Measurements from ENCODE around the gene KLF1.
A peak's percentile ranks its signal among the peaks of the same experiment; 100 is the strongest.

Gene KLF1

DNA sequence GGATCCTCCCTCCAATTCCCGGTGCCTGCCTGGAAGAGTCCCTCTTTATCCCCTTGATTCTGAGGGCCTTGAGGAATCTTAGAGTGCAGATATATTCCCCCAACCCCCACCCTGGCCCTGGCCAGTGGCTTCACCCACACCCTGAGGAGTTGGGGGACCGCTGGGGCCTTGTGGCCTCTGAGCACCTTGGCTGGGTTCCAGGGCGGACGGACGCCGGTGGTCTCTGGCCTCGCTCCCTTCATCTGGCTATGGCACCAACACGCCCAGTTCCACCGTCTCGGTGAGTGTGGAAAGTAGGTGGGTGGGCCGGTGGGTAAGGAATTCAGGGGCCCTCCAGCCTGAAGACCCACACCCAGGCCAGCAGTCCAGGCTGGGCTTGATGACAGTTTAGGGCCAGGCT, 43.7 kb downstream of the KLF1 start:
- TF ChIP-seq, protein P1, sequence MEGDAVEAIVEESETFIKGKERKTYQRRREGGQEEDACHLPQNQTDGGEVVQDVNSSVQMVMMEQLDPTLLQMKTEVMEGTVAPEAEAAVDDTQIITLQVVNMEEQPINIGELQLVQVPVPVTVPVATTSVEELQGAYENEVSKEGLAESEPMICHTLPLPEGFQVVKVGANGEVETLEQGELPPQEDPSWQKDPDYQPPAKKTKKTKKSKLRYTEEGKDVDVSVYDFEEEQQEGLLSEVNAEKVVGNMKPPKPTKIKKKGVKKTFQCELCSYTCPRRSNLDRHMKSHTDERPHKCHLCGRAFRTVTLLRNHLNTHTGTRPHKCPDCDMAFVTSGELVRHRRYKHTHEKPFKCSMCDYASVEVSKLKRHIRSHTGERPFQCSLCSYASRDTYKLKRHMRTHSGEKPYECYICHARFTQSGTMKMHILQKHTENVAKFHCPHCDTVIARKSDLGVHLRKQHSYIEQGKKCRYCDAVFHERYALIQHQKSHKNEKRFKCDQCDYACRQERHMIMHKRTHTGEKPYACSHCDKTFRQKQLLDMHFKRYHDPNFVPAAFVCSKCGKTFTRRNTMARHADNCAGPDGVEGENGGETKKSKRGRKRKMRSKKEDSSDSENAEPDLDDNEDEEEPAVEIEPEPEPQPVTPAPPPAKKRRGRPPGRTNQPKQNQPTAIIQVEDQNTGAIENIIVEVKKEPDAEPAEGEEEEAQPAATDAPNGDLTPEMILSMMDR (IDR thresholded peaks at IDR 0.05; ENCODE audit: control insufficient read depth, insufficient read depth, low read depth, low read length, missing control alignments), result no peak
- DNase-seq (ENCODE audit: low read depth), result no peak

DNA sequence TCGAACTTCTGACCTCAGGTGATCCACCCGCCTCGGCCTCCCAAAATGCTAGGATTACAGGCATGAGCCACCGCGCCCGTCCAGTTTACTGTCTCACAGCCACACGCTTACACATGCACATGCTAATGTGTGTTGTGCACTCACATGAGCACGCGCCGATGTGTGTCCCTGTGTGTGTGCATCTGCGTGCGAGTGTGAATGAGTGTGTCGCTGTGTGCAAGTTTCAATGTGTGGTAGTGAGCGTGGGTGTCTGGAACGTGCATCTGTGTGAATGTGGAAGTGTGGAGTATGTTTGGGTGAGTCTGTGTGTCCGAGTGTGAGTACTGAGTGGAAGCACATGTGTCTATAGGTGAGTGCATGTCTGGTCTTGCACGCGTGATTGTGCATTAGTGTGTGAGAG, 44.5 kb downstream of the KLF1 start:
- TF ChIP-seq, protein P1 (IDR thresholded peaks at IDR 0.05; ENCODE audit: control insufficient read depth, insufficient read depth, low read depth, low read length, missing control alignments), result no peak
- no peak overlapping the region for H3K4me3 ChIP-seq (ENCODE audit: control insufficient read depth, low read depth, low read length)
- DNase-seq (ENCODE audit: low read depth), result no peak

More for the DNA sequence above, 43.7 kb downstream of the KLF1 start:
- no peak overlapping the region for H3K4me3 ChIP-seq (ENCODE audit: control insufficient read depth, low read depth, low read length)

DNA sequence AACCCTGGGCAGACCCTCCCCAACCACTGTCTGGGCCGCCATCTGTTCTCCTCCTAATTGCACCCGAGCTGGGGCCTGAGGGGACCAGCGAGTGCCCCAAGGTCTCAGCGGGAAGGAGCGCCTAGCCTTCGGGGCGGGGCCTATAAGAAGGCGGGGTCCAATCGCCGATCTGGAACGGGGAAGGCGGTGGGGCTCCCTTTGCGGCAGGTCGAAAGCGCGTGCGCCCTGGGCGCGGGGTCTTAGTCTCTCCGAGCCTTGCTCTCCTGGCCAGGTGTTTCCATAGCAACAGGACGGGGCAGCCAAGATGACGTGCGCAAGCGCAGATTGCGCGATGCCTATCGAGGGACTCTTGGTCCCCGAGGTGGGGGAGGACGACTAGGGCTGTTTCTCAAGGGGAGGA, 45.9 kb downstream of the KLF1 start:
- TF ChIP-seq, protein P1 (IDR thresholded peaks at IDR 0.05; ENCODE audit: control insufficient read depth, insufficient read depth, low read depth, low read length, missing control alignments), result no peak
- DNase-seq (ENCODE audit: low read depth), result no peak
- H3K4me3 ChIP-seq (ENCODE audit: control insufficient read depth, low read depth, low read length), result peak overlapping the region; percentile 21

DNA sequence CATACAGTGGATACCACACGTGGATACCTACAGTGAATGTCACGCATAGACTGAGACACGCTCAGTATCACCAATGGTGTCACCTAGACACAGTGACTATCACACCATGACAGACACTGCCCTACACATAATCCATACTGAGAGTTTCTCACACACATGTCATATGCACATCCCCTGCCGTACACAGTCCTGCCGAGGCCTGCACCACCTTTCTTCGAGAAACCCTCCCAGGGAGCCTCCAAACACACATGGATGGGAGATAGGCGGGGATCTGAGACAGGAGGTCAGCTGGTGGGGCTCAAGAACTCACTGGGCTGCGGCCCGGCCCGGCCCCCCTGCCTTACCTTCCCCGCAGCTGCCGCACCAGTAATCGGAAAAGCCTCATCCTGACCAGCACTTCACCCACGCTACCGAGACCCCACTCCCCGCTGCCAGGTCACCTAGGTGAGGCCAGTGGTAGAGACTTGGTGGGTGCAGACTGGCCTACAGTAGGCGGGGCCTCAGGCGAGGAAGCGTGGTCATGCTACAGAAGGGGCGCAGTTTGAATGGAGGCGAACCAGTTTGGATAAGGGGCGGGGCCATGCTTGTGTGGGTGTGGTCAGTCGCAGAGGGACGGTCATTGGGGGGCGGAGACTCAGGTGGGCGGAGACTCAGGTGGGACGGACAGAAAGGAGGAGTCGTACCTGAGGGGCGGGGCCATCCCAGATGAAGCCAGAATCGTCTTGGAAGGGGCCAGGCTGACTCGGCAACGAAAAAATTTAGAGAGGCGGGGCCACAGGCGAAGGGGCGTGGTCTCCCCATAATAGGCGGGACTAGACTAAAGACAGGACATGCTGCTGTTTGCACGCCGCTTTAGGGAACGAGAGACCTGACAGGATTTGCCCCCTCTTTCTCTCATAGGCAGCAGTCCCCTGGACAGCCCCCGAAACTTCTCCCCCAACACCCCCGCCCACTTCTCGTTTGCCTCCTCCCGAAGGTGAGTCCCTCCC, 46.6 kb downstream of the KLF1 start:
- no peak for DNase-seq (ENCODE audit: low read depth)
- TF ChIP-seq, protein P1 (IDR thresholded peaks at IDR 0.05; ENCODE audit: control insufficient read depth, insufficient read depth, low read depth, low read length, missing control alignments), result no peak

DNA sequence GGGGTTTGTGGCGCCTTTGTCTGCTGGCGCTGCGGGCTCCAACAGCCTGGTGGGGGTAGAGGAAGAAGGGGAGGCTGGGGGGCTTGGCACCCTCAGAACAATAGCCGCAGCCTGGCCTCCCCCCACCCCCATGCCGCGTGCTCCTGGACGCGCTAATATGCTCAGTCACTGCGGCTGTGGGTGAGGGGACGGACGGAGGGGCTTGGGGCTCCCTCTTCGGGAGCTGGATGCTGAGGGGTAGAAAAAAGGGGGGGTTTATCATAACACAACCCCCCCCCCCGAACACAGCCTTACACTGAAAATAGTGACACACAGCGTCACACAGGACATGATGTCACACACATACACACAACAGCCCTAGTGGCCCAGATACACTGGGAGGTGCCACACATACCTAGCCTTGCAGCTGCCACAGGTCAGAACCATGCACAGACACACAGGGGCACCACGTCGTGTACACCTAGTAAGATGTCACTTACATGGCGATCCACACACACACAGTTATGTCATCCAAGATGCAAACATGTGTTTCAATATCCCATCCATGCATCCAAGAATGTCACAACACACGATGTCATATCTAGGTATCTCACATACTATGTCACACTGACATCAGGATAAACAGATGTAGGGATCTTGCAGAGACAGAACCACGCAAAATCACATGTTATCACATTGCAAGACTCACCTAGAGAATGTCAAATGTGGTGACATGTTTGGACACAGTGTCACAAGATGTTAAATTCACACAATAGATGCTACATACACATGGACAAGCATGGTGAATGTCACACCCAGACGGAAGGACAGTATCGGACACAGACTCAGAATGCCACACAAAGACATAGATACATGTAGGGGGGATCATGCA, 47.9 kb downstream of the KLF1 start:
- TF ChIP-seq, protein P1 (IDR thresholded peaks at IDR 0.05; ENCODE audit: control insufficient read depth, insufficient read depth, low read depth, low read length, missing control alignments), result no peak
- H3K4me3 ChIP-seq (ENCODE audit: control insufficient read depth, low read depth, low read length), result no peak overlapping the region
- no peak for DNase-seq (ENCODE audit: low read depth)

More for the DNA sequence above, 46.6 kb downstream of the KLF1 start:
- peak overlapping the region; percentile 21; the same call in 1 of the 2 replicates for H3K4me3 ChIP-seq (ENCODE audit: control insufficient read depth, low read depth, low read length)

DNA sequence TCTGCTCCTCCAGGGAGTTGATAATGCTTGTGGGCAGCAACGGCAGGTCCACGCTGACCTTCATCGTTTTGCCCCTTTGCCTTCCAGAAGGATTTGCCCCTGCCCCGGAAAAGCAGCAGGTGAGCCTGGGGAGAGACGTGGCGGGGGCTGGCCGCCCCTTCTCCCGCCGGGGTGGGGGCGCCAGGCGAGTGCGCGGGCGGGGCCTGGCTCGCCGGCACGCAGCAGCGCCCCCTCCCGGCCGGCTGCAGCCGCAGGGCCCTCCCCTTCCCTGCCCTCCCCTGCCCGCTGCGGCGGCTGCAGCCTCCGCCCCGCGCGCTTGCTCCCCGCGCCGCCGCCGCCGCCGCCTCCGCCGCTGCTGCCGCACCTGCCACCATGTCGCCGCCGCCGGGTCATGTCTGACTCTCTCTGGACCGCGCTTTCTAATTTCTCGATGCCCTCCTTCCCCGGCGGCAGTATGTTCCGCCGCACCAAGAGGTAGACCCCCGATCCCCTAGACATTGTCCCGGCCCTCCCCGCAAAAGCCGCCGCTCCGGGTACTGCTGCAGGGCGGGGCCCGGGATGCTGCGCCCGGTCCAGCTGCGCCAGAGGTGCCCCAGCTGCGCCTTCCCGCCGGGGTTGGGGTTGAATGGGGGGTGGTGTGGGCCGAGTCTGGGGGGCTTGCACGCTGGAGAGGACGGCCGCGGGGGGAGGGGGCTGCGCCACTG, 48.7 kb downstream of the KLF1 start, which contains the start of gene MAST1:
TSS of gene MAST1 (plus strand) at position 334 of the 704 bp plus-strand sequence. CDS start at position 392, 58 bp downstream.
- peak within 1 kb of the TSS; percentile 11 for H3K4me3 ChIP-seq (ENCODE audit: control insufficient read depth, low read depth, low read length)
- no peak for DNase-seq (ENCODE audit: low read depth)
- TF ChIP-seq, protein P1 (IDR thresholded peaks at IDR 0.05; ENCODE audit: control insufficient read depth, insufficient read depth, low read depth, low read length, missing control alignments), result peak; percentile 28

Measured in AG09309 (cell line).